ENCODE data around the gene DFFA.

DFFA gene

DNA sequence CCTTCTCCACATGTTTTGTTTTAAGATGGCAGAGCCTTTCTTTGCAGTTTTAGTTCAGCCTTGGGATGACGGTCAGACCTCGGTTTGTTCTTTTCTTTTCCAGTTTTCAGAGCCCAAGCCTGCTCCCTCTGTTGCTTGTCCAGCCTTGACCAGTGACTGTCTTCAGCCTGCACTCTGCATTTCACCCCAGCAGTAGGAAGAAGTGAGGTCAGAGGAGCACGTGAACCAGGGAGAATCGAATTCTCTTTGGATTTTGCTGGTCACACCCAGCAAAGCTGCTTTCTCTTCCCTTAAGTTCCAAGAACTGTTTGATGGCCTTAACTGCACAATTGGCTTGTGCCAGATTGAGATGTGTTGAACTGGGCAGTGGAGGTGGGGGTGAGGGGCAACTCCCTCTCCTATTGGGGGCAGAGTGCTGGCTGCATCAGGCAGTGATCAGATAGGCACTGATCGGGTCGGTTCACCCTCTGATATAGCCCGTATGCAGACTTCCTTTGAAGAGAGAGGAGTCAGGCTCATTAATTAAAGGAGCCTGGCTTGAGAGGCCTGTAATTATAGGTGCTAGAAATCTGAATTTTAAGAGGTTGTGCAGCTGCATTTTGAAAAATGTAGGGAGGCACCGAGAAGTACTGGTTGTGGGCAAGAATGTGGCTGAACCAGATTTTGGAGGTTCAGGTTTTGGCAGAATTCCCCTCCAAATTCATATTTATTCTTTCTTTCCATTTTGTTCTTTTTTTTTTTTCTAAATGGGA lies 44.8 kb upstream of the DFFA start:
- H3K36me3 ChIP-seq (ENCODE audit: insufficient read depth, low read length), result peaks cover 6% of the 10 kb centered on the region; the same call in 1 of the 2 replicates
- TF ChIP-seq EZH2phosphoT487 (IDR thresholded peaks at IDR 0.05; ENCODE audit: borderline replicate concordance), result no peak
- TF ChIP-seq, protein P1, sequence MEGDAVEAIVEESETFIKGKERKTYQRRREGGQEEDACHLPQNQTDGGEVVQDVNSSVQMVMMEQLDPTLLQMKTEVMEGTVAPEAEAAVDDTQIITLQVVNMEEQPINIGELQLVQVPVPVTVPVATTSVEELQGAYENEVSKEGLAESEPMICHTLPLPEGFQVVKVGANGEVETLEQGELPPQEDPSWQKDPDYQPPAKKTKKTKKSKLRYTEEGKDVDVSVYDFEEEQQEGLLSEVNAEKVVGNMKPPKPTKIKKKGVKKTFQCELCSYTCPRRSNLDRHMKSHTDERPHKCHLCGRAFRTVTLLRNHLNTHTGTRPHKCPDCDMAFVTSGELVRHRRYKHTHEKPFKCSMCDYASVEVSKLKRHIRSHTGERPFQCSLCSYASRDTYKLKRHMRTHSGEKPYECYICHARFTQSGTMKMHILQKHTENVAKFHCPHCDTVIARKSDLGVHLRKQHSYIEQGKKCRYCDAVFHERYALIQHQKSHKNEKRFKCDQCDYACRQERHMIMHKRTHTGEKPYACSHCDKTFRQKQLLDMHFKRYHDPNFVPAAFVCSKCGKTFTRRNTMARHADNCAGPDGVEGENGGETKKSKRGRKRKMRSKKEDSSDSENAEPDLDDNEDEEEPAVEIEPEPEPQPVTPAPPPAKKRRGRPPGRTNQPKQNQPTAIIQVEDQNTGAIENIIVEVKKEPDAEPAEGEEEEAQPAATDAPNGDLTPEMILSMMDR (conservative IDR thresholded peaks at IDR 0.05; ENCODE audit: low read length), result no peak
- H3K9me3 ChIP-seq (ENCODE audit: insufficient read depth, low read depth, low read length), result no peaks in the 10 kb centered on the region
- peaks cover 60% of the 10 kb centered on the region for H3K4me1 ChIP-seq (ENCODE audit: insufficient read depth, low read length, poor library complexity, severe bottlenecking)
- H3F3A ChIP-seq (ENCODE audit: low read depth), result 0 out of 2 replicates have a peak, but pooled peaks cover 3% of the 10 kb centered on the region
- peaks cover 98% of the 10 kb centered on the region for H3K79me2 ChIP-seq (ENCODE audit: insufficient read depth, low read length)
- H3K4me2 ChIP-seq (ENCODE audit: low read depth, low read length, poor library complexity, severe bottlenecking), result peak overlapping the region; percentile 97
- H2AFZ ChIP-seq (ENCODE audit: low read length), result no peak overlapping the region
- H3K4me3 ChIP-seq (ENCODE audit: low read length, poor library complexity, severe bottlenecking), result no peak overlapping the region
- no peaks in the 10 kb centered on the region for H4K20me1 ChIP-seq (ENCODE audit: insufficient read depth, low read length, poor library complexity, severe bottlenecking)
- no peaks in the 10 kb centered on the region for H3K9me2 ChIP-seq (replicated peaks; ENCODE audit: low read depth, low read length)
- H3K27me3 ChIP-seq (ENCODE audit: insufficient read depth, low read length, poor library complexity, severe bottlenecking), result no peaks in the 10 kb centered on the region
- H3K9ac ChIP-seq (ENCODE audit: low read depth, low read length, poor library complexity, severe bottlenecking), result peak overlapping the region; percentile 92

DNA sequence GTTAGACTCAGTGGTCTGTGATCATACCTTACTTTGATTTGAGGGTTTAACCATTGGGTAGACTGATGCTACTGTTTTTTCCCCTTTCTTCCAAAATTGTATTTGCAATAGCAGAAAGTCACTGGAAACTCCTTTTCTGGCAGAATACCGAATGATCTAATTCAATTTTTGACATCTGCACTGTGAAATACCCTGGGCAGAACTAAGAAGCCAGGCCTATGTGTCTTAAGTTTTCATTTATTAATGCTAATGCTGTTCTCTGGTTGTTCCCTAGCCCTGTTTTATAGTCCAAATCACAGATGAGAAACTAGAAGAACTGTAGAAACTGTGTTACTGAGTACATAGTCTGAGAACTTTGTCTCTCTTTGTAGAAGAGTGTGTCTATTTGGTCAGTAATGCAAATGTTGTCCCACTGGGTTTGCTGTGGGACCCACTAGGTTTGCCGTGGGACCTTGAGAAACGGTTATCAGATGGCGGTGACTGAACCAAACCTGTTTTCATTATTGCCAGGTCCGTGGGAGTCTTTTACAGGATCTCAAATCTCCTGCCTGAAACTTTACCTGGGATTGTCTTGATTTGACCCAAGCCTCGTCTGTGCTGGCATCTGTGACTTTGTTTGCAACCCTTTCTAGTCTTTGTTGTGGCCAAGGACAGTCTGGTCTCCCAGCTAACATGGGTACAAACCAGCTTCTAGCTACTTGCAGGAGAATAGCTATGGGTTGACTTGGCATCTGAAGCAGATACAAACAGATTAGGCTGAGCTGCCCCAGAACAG lies 43.8 kb upstream of the DFFA start:
- H2AFZ ChIP-seq (ENCODE audit: low read length), result no peak overlapping the region

DNA sequence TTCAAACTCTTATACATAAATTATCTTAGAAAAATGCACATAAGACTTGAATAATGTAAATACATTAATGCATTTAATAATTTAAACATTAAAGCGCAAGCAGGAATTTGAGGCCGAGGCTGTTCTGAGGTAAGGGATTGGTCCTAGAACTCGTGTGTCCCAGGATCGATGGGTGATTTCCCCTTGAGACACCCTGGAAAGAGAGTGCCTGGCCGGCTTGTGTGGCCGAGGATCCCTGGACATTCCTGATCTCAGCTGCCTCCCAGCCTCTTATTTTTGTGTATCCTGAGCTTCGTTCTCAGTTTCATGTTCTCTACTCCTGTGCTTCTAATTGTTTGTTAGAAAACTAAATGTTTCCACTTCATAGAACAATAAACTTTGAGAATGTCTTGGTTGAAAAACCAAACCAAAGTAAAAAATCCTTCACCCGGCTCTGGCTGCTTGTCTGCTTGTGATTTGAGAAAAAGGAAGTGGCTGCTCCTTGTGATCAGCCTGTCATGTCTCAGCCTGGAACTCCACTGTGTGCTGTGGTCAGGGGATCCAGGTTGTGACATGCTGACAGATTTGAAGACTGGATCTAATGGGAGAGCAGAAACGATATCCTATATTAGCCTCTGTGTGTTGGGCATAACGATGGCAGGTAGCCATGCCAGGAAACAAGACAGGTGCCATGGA lies 43.1 kb upstream of the DFFA start:
- H3K79me2 ChIP-seq (ENCODE audit: insufficient read depth, low read length), result peaks cover 83% of the 10 kb centered on the region
- H3K4me1 ChIP-seq (ENCODE audit: insufficient read depth, low read length, poor library complexity, severe bottlenecking), result peaks cover 68% of the 10 kb centered on the region

More for the DNA sequence above, 43.8 kb upstream of the DFFA start:
- Histone ChIP-seq H3K79me2 (ENCODE audit: insufficient read depth, low read length) (peaks cover 90% of the 10 kb centered on the region), H3K9me2 (replicated peaks; ENCODE audit: low read depth, low read length) (no peaks in the 10 kb centered on the region), H3K36me3 (ENCODE audit: insufficient read depth, low read length) (peaks cover 6% of the 10 kb centered on the region; the same call in 1 of the 2 replicates), H4K20me1 (ENCODE audit: insufficient read depth, low read length, poor library complexity, severe bottlenecking) (no peaks in the 10 kb centered on the region), H3K4me1 (ENCODE audit: insufficient read depth, low read length, poor library complexity, severe bottlenecking) (peaks cover 65% of the 10 kb centered on the region), H3F3A (ENCODE audit: low read depth) (peaks cover 12% of the 10 kb centered on the region), H3K4me2 (ENCODE audit: low read depth, low read length, poor library complexity, severe bottlenecking) (peak overlapping the region; percentile 97), H3K27me3 (ENCODE audit: insufficient read depth, low read length, poor library complexity, severe bottlenecking) (no peaks in the 10 kb centered on the region), H3K9ac (ENCODE audit: low read depth, low read length, poor library complexity, severe bottlenecking) (peak overlapping the region; percentile 92), H3K9me3 (ENCODE audit: insufficient read depth, low read depth, low read length) (no peaks in the 10 kb centered on the region), H3K4me3 (ENCODE audit: low read length, poor library complexity, severe bottlenecking) (peak overlapping the region; percentile 75)
- no peak for TF ChIP-seq EZH2phosphoT487 (IDR thresholded peaks at IDR 0.05; ENCODE audit: borderline replicate concordance)
- TF ChIP-seq, protein P1 (conservative IDR thresholded peaks at IDR 0.05; ENCODE audit: low read length), result no peak

More for the DNA sequence above, 43.1 kb upstream of the DFFA start:
- Histone ChIP-seq H3K9me3 (ENCODE audit: insufficient read depth, low read depth, low read length) (no peaks in the 10 kb centered on the region), H3K4me3 (ENCODE audit: low read length, poor library complexity, severe bottlenecking) (peak overlapping the region; percentile 75), H3K4me2 (ENCODE audit: low read depth, low read length, poor library complexity, severe bottlenecking) (peak overlapping the region; percentile 97), H4K20me1 (ENCODE audit: insufficient read depth, low read length, poor library complexity, severe bottlenecking) (no peaks in the 10 kb centered on the region), H2AFZ (ENCODE audit: low read length) (no peak overlapping the region), H3K27me3 (ENCODE audit: insufficient read depth, low read length, poor library complexity, severe bottlenecking) (no peaks in the 10 kb centered on the region), H3K36me3 (ENCODE audit: insufficient read depth, low read length) (peaks cover 3% of the 10 kb centered on the region; the same call in 1 of the 2 replicates), H3K9ac (ENCODE audit: low read depth, low read length, poor library complexity, severe bottlenecking) (peak overlapping the region; percentile 92), H3F3A (ENCODE audit: low read depth) (peaks cover 16% of the 10 kb centered on the region), H3K9me2 (replicated peaks; ENCODE audit: low read depth, low read length) (no peaks in the 10 kb centered on the region)
- TF ChIP-seq, protein P1 (conservative IDR thresholded peaks at IDR 0.05; ENCODE audit: low read length), result no peak
- TF ChIP-seq EZH2phosphoT487 (IDR thresholded peaks at IDR 0.05; ENCODE audit: borderline replicate concordance), result no peak
